Left lung (tissue), 10 donors: Measurements from ENCODE around the gene KDM7A. TPM values are rescaled to one million over a fixed set of nuclear protein-coding genes. Genes with fewer than 3 reads are reported as not detected.
"Not testable (repeated sequence)": the region's sequence is repeated elsewhere in the genome, so short reads cannot be mapped to it uniquely, and the experiment has no call there.

Experiments used
- ATAC-seq: fragments of 200-7000 bp; cut with Tn5 transposase; one replicate; pipeline ENCODE4 v1.9.1; 2020; ENCODE audit warnings: moderate library complexity
- DNase-seq, 4 donors: peaks; one replicate each; pipeline ENCODE4 v3.0.0-alpha.2; 2013 to 2020
- H3K27ac ChIP-seq, 2 donors: fragments of 200-600 bp; sonication (generic) in 1 of 2; one replicate each; pipeline versions ENCODE4 v1.5.0 to v1.8.0; 2020 to 2021
- H3K27me3 ChIP-seq, 2 donors: fragments of 200-600 bp; sonication (generic) in 1 of 2; one replicate each; pipeline versions ENCODE4 v1.5.0 to v1.8.0; 2020 to 2021
- H3K36me3 ChIP-seq, 2 donors: fragments of 200-600 bp; sonication (generic) in 1 of 2; one replicate each; pipeline versions ENCODE4 v1.5.0 to v1.8.0; 2020 to 2021
- H3K4me1 ChIP-seq, 2 donors: fragments of 200-600 bp; one replicate each; pipeline ENCODE4 v1.8.0; 2021
- H3K4me3 ChIP-seq, 2 donors: fragments of 200-600 bp; sonication (generic) in 1 of 2; one replicate each; pipeline versions ENCODE4 v1.5.0 to v1.8.0; 2020 to 2021; ENCODE audit warnings: mild to moderate bottlenecking in 1 of 2
- H3K9me3 ChIP-seq, 2 donors: fragments of 200-600 bp; sonication (generic) in 1 of 2; one replicate each; pipeline versions ENCODE4 v1.5.0 to v1.8.0; 2020 to 2021
- intact Hi-C, 2 donors: fragments of 100-400 bp; cut with DNase I; formaldehyde crosslinking; loops; one replicate each; pipeline versions ENCODE4 v1.11.2 to v1.14.2; 2022
- polyA plus RNA-seq, 6 donors: library from polyadenylated mRNA; unstranded; fragments of 120-200 nt; gene quantifications; one replicate each; pipeline ENCODE4 v1.2.1, GENCODE V29; 2013; ENCODE audit not compliant: insufficient read length in 6 of 6
- total RNA-seq, 2 donors: library from RNA; stranded (reverse); fragmentation: NEBNext Ultra II Directional; extraction: Animal tissue kit (Norgen Biotek cat#: 25700); gene quantifications; one replicate each; pipeline ENCODE4 v1.2.1, GENCODE V29; 2021
- TF ChIP-seq, protein P1 (sequence below), 2 donors: fragments of 200-600 bp; sonication (generic) in 1 of 2; IDR thresholded peaks; one replicate each; pipeline versions ENCODE4 v1.5.0 to v1.8.0; 2021; ENCODE audit warnings: antibody characterized with exemption in 2 of 2
- donor health status: DM: no; HTN: yes; CAD: no.
- donor health status: DM: no; HTN: no; CAD: no.

The KDM7A gene
- total and polyA plus RNA-seq, 8 donors = 13.2 to 20.1 (median 15.5) TPM

DNA sequence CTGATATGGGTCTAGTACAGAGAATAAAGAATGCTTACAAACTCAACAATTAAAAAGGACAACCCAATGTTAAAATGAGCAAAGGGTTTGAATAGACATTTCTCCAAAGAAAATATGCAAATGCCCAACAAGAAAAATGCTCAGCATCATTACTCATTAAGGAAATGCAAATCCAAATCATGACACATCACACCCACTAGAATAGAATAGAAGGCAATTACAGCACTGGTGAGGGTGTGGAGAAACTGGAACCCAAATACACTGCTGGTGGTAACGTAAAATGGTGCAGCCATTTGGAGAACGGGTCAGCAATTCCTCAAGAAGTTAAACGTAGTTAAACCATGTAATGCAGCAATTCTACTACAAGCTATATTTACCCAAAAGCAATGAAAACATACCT lies 53.8 kb downstream of the KDM7A start:
- H3K27me3 ChIP-seq = no peaks in the 10 kb centered on the region
- no peaks in the 10 kb centered on the region for H3K4me1 ChIP-seq
- no peaks in the 10 kb centered on the region for H3K9me3 ChIP-seq
- TF ChIP-seq, protein P1, sequence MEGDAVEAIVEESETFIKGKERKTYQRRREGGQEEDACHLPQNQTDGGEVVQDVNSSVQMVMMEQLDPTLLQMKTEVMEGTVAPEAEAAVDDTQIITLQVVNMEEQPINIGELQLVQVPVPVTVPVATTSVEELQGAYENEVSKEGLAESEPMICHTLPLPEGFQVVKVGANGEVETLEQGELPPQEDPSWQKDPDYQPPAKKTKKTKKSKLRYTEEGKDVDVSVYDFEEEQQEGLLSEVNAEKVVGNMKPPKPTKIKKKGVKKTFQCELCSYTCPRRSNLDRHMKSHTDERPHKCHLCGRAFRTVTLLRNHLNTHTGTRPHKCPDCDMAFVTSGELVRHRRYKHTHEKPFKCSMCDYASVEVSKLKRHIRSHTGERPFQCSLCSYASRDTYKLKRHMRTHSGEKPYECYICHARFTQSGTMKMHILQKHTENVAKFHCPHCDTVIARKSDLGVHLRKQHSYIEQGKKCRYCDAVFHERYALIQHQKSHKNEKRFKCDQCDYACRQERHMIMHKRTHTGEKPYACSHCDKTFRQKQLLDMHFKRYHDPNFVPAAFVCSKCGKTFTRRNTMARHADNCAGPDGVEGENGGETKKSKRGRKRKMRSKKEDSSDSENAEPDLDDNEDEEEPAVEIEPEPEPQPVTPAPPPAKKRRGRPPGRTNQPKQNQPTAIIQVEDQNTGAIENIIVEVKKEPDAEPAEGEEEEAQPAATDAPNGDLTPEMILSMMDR (IDR thresholded peaks at IDR 0.05) = no peak
- DNase-seq (no peak), ATAC-seq (no peak)
- intact Hi-C loops = no loop called here
- no peak overlapping the region for H3K4me3 ChIP-seq
- no peak overlapping the region for H3K27ac ChIP-seq
- peaks cover 0 to 75% of the 10 kb centered on the region in 2 donors for H3K36me3 ChIP-seq

GRCh38 chr7:140121326-140121725 lies 55.5 kb downstream of the KDM7A start:
- H3K4me3 ChIP-seq = no peak overlapping the region
- no peaks in the 10 kb centered on the region for H3K27me3 ChIP-seq
- intact Hi-C loops = no loop called here
- peaks cover 0 to 81% of the 10 kb centered on the region in 2 donors for H3K36me3 ChIP-seq
- H3K9me3 ChIP-seq = no peaks in the 10 kb centered on the region
- TF ChIP-seq, protein P1 (IDR thresholded peaks at IDR 0.05) = no peak
- no peak for ATAC-seq
- H3K27ac ChIP-seq = no peak overlapping the region
- no peak for DNase-seq
- H3K4me1 ChIP-seq = no peaks in the 10 kb centered on the region

GRCh38 chr7:140114817-140115216 lies 62.0 kb downstream of the KDM7A start:
- peaks cover 0 to 84% of the 10 kb centered on the region in 2 donors for H3K36me3 ChIP-seq
- H3K27me3 ChIP-seq, H3K9me3 ChIP-seq, H3K27ac ChIP-seq, intact Hi-C loops, DNase-seq, H3K4me1 ChIP-seq, H3K4me3 ChIP-seq, ATAC-seq: not testable (repeated sequence)

DNA sequence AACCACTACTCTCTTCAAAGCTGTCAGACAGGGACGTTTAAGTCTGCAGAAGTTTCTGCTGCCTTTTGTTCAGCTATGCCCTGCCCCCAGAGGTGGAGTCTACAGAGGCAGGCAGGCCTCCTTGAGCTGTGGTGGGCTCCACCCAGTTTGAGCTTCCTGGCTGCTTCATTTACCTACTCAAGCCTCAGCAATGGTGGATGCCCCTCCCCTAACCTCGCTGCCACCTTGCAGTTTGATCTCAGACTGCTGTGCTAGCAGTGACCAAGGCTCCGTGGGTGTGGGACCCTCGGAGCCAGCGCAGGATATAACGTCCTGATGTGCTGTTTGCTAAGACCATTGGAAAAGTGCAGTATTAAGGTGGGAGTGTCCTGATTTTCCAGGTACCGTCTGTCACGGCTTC lies 68.0 kb downstream of the KDM7A start:
- H3K4me3 ChIP-seq, H3K27me3 ChIP-seq, H3K9me3 ChIP-seq, H3K4me1 ChIP-seq, H3K27ac ChIP-seq, ATAC-seq, DNase-seq, intact Hi-C loops: not testable (repeated sequence)
- peaks cover 0 to 61% of the 10 kb centered on the region in 2 donors for H3K36me3 ChIP-seq

GRCh38 chr7:140096459-140096858 lies 80.3 kb downstream of the KDM7A start:
- intact Hi-C loops = no loop called here
- Histone ChIP-seq H3K4me3 (no peak overlapping the region), H3K27me3 (no peaks in the 10 kb centered on the region), H3K9me3 (no peaks in the 10 kb centered on the region), H3K36me3 (peaks cover 0 to 98% of the 10 kb centered on the region in 2 donors), H3K27ac (no peak overlapping the region), H3K4me1 (no peaks in the 10 kb centered on the region)
- ATAC-seq (no peak), DNase-seq (no peak)
- TF ChIP-seq, protein P1 (IDR thresholded peaks at IDR 0.05) = no peak

GRCh38 chr7:140093375-140093774 lies 83.4 kb downstream of the KDM7A start:
- DNase-seq (no peak), ATAC-seq (no peak)
- H3K36me3 ChIP-seq = peaks cover 0 to 99% of the 10 kb centered on the region in 2 donors
- H3K4me1 ChIP-seq = no peaks in the 10 kb centered on the region
- TF ChIP-seq, protein P1 (IDR thresholded peaks at IDR 0.05) = no peak
- no peaks in the 10 kb centered on the region for H3K27me3 ChIP-seq
- H3K9me3 ChIP-seq = no peaks in the 10 kb centered on the region
- H3K4me3 ChIP-seq = no peak overlapping the region
- H3K27ac ChIP-seq = no peak overlapping the region
- intact Hi-C loops = no loop called here
